AG08396 (cell line): Measurements from ENCODE around the gene ZNF212.
"Not testable (repeated sequence)": the region's sequence is repeated elsewhere in the genome, so short reads cannot be mapped to it uniquely, and the experiment has no call there.

Experiments used
- DNase-seq: peaks from one replicate; pipeline ENCODE4 v3.0.0; 2012; ENCODE audit warnings: low spot score, mixed read lengths

ZNF212 gene

GRCh38 chr7:149252378-149252777 lies 12.9 kb downstream of the ZNF212 start:
- no peak for DNase-seq

- DNase-seq, result no peak
These were observed 14.2 kb downstream of the ZNF212 start for GRCh38 chr7:149253665-149254064.

GRCh38 chr7:149254181-149254858 lies 14.9 kb downstream of the ZNF212 start:
- DNase-seq, result no peak

- no peak for DNase-seq
These were observed 15.7 kb downstream of the ZNF212 start for GRCh38 chr7:149255174-149255573.

- DNase-seq, result no peak
These were observed 17.1 kb downstream of the ZNF212 start for GRCh38 chr7:149256568-149256967.

GRCh38 chr7:149257146-149257545 lies 17.7 kb downstream of the ZNF212 start:
- DNase-seq, result no peak

- DNase-seq, result no peak
These were observed 21.9 kb downstream of the ZNF212 start for GRCh38 chr7:149261316-149261828.

DNA sequence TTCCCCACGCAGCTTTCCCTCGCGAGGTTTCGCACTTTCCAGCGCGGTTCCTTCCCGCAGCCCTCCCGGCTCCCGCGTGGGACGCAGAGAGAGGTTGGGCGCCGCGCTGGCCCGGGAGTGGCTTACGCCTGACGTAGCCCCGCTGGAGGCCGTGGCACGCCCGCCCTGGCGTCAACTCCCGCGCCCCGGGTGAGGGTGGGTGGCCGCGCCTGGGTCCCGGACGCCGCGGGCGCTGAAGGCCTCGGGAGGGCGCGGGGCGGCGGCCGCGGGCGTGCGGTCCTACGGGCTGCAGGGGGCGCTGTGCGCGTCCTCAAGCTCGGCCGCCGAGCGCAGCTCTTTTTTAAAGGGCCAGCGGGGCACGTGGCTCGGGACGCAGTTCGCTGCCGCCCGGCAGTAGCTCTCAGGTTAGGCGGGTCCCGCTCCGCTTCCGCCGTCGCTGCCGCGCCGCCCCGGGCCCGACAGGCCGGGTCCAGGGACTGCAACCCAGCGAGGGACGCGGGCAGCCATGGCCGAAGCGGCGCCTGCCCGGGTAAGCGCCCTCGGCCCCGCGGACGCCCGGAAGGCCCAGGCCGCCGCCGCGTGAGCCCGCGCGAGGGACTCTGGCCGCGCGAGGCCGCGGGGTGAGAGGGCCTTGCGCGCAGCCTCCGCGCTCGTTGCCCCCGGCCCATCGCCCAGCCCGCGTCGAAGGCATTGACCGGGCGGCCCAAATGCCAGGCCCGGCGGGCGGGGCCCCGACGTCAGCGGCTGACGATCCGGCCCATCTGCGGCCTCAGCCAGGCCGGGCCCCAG lies 22.6 kb downstream of the ZNF212 start, which contains the start of gene ZNF783:
TSS of gene ZNF783 (plus strand) at position 368 of the 789 bp plus-strand sequence. CDS start at position 506, 138 bp downstream.
- peak; percentile 96 for DNase-seq

GRCh38 chr7:149266451-149266850 lies 27.0 kb downstream of the ZNF212 start:
- DNase-seq, result no peak

- DNase-seq, result no peak
These were observed 28.3 kb downstream of the ZNF212 start for GRCh38 chr7:149267733-149268132.

DNA sequence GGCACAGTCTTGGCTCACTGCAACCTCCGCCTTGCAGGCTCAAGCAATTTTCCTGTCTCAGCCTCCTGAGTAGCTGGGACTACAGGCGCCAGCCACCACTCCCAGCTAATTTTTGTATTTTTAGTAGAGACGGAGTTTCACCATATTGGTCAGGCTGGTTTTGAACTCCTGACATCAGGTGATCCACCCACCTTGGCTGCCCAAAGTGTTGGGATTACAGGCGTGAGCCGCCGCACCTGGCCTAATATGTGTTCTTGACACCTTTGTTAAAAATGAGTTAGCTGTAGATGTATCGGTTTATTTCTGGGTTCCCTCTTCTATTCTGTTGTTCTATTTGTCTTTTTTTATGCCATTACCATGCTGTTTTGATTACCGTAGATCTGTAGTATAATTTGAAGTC lies 35.0 kb downstream of the ZNF212 start:
- DNase-seq, result not testable (repeated sequence)

DNA sequence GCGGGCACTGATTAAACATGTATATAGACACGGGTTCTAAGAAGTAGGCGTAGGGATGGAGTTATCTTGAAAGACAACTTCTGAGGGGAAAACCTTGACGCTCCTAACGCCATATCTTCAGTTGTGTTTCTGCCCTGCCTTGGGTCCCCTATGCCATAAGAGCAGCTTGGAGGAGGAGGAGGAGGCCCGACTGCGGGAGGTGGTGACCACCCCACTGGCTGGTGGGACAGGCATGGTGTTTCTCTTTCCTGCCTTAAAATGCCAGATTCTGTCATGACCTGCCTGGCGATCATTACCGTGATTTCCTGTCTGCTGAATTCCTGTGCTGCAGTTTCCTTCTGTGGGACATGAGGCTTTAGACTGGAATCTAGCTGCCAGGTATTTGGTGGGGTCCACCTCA lies 38.4 kb downstream of the ZNF212 start:
- no peak for DNase-seq

GRCh38 chr7:149278396-149278795 lies 38.9 kb downstream of the ZNF212 start:
- no peak for DNase-seq

- DNase-seq, result no peak
These were observed 39.8 kb downstream of the ZNF212 start for GRCh38 chr7:149279111-149279743.

GRCh38 chr7:149280151-149280550 lies 40.7 kb downstream of the ZNF212 start:
- no peak for DNase-seq

DNA sequence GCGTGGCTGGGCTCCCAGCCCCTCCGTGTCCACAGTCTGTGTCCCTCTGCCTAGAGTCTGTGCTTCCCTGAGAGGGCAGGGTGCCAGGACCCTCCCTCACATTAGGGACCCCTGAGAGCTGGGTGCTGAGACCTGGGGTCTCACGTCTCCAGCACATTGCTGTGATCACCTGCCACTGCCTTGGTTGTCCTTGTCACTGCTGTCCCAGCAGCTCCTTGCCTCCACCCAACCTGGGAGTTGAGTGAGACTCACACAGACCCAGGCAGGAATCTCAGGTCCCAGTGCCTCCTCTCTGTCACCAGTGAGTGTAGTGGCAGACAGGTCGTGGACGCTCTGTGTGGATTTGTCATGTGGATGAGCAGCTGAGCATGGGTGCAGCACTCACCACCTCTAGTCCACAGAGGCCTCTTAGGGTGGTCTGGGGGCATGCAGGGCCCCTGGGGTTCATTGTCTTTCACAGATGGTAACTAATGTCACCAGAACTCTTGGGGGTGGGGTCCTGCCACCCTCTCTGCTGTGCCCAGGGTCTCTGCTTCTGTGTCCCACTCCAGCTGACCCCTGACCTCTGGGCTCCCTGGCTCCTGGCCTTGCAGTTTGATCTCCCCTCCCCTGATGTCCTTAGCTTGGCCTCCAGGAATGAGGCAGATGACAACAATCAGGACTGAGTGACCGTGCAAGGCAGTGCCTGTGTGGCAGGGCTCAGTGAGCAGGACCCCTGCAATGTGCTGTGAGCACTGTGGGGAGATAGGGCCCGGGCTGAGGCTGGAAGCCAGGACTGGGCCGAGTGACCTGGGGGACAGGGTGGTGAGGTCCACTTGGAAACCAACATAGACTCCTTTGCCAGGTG lies 41.4 kb downstream of the ZNF212 start:
- no peak for DNase-seq

GRCh38 chr7:149281508-149282330 lies 42.3 kb downstream of the ZNF212 start:
- DNase-seq, result no peak

GRCh38 chr7:149282331-149282655 lies 42.8 kb downstream of the ZNF212 start:
- DNase-seq, result no peak

GRCh38 chr7:149283321-149283720 lies 43.9 kb downstream of the ZNF212 start:
- no peak for DNase-seq

- DNase-seq, result no peak
These were observed 44.9 kb downstream of the ZNF212 start for GRCh38 chr7:149284343-149284742.
